ENCODE data around the gene GABRD.

The GABRD gene

GRCh38 chr1:2039251-2039650 is 20.1 kb downstream of the GABRD start:
- H3K9ac ChIP-seq (ENCODE audit: low read depth, low read length, poor library complexity, severe bottlenecking), result no peak overlapping the region
- H3F3A ChIP-seq (ENCODE audit: low read depth), result no peaks in the 10 kb centered on the region
- H3K4me1 ChIP-seq (ENCODE audit: insufficient read depth, low read length, poor library complexity, severe bottlenecking), result no peaks in the 10 kb centered on the region
- H3K9me2 ChIP-seq (replicated peaks; ENCODE audit: low read depth, low read length), result no peaks in the 10 kb centered on the region
- H3K27me3 ChIP-seq (ENCODE audit: insufficient read depth, low read length, poor library complexity, severe bottlenecking), result no peaks in the 10 kb centered on the region
- H4K20me1 ChIP-seq (ENCODE audit: insufficient read depth, low read length, poor library complexity, severe bottlenecking), result no peaks in the 10 kb centered on the region
- no peak overlapping the region for H3K4me2 ChIP-seq (ENCODE audit: low read depth, low read length, poor library complexity, severe bottlenecking)
- no peak overlapping the region for H3K4me3 ChIP-seq (ENCODE audit: low read length, poor library complexity, severe bottlenecking)
- no peaks in the 10 kb centered on the region for H3K36me3 ChIP-seq (ENCODE audit: insufficient read depth, low read length)
- no peak overlapping the region for H2AFZ ChIP-seq (ENCODE audit: low read length)
- H3K9me3 ChIP-seq (ENCODE audit: insufficient read depth, low read depth, low read length), result no peaks in the 10 kb centered on the region
- H3K79me2 ChIP-seq (ENCODE audit: insufficient read depth, low read length), result no peaks in the 10 kb centered on the region
- TF ChIP-seq CTCF (conservative IDR thresholded peaks at IDR 0.05; ENCODE audit: low read length), result no peak
- TF ChIP-seq EZH2phosphoT487 (IDR thresholded peaks at IDR 0.05; ENCODE audit: borderline replicate concordance), result no peak

GRCh38 chr1:2041305-2041704 is 22.2 kb downstream of the GABRD start:
- no peaks in the 10 kb centered on the region for H3K79me2 ChIP-seq (ENCODE audit: insufficient read depth, low read length)
- H3K36me3 ChIP-seq (ENCODE audit: insufficient read depth, low read length), result no peaks in the 10 kb centered on the region
- H3K4me3 ChIP-seq (ENCODE audit: low read length, poor library complexity, severe bottlenecking), result no peak overlapping the region
- H3K9ac ChIP-seq (ENCODE audit: low read depth, low read length, poor library complexity, severe bottlenecking), result no peak overlapping the region
- H3K4me2 ChIP-seq (ENCODE audit: low read depth, low read length, poor library complexity, severe bottlenecking), result no peak overlapping the region
- no peak overlapping the region for H2AFZ ChIP-seq (ENCODE audit: low read length)
- no peaks in the 10 kb centered on the region for H3K4me1 ChIP-seq (ENCODE audit: insufficient read depth, low read length, poor library complexity, severe bottlenecking)
- TF ChIP-seq EZH2phosphoT487 (IDR thresholded peaks at IDR 0.05; ENCODE audit: borderline replicate concordance), result no peak
- no peaks in the 10 kb centered on the region for H4K20me1 ChIP-seq (ENCODE audit: insufficient read depth, low read length, poor library complexity, severe bottlenecking)
- H3K9me2 ChIP-seq (replicated peaks; ENCODE audit: low read depth, low read length), result no peaks in the 10 kb centered on the region
- H3F3A ChIP-seq (ENCODE audit: low read depth), result no peaks in the 10 kb centered on the region
- no peaks in the 10 kb centered on the region for H3K9me3 ChIP-seq (ENCODE audit: insufficient read depth, low read depth, low read length)
- H3K27me3 ChIP-seq (ENCODE audit: insufficient read depth, low read length, poor library complexity, severe bottlenecking), result no peaks in the 10 kb centered on the region

GRCh38 chr1:2041887-2042286 is 22.7 kb downstream of the GABRD start:
- H3K27me3 ChIP-seq (ENCODE audit: insufficient read depth, low read length, poor library complexity, severe bottlenecking), result no peaks in the 10 kb centered on the region
- H3K79me2 ChIP-seq (ENCODE audit: insufficient read depth, low read length), result no peaks in the 10 kb centered on the region
- no peak overlapping the region for H3K4me2 ChIP-seq (ENCODE audit: low read depth, low read length, poor library complexity, severe bottlenecking)
- H3K9ac ChIP-seq (ENCODE audit: low read depth, low read length, poor library complexity, severe bottlenecking), result no peak overlapping the region
- no peaks in the 10 kb centered on the region for H3K4me1 ChIP-seq (ENCODE audit: insufficient read depth, low read length, poor library complexity, severe bottlenecking)
- H4K20me1 ChIP-seq (ENCODE audit: insufficient read depth, low read length, poor library complexity, severe bottlenecking), result no peaks in the 10 kb centered on the region
- no peaks in the 10 kb centered on the region for H3K9me3 ChIP-seq (ENCODE audit: insufficient read depth, low read depth, low read length)
- TF ChIP-seq CTCF (conservative IDR thresholded peaks at IDR 0.05; ENCODE audit: low read length) (no peak), EZH2phosphoT487 (IDR thresholded peaks at IDR 0.05; ENCODE audit: borderline replicate concordance) (no peak)
- no peak overlapping the region for H3K4me3 ChIP-seq (ENCODE audit: low read length, poor library complexity, severe bottlenecking)
- no peaks in the 10 kb centered on the region for H3K9me2 ChIP-seq (replicated peaks; ENCODE audit: low read depth, low read length)
- no peaks in the 10 kb centered on the region for H3F3A ChIP-seq (ENCODE audit: low read depth)
- H2AFZ ChIP-seq (ENCODE audit: low read length), result no peak overlapping the region
- H3K36me3 ChIP-seq (ENCODE audit: insufficient read depth, low read length), result no peaks in the 10 kb centered on the region
